HL-60 (cell line): ENCODE results near the gene CDH2.

Source experiments
- DNase-seq, 2 experiments: peaks; one replicate each; pipeline ENCODE4 v3.0.0-alpha.2; 2010 to 2020; ENCODE audit warnings: low read depth in 1 of 2, low spot score in 1 of 2
- H3K27ac ChIP-seq: fragments of 250-450 bp; sonication (Bioruptor Pico); replicated peaks from 2 replicates; pipeline ENCODE4 v1.5.1; 2020; ENCODE audit warnings: mild to moderate bottlenecking, moderate library complexity
- H3K27me3 ChIP-seq: fragments of 250-450 bp; sonication (Bioruptor Pico); 2 replicates; pipeline ENCODE4 v1.5.1; 2021; ENCODE audit warnings: mild to moderate bottlenecking, moderate library complexity; ENCODE audit not compliant: insufficient read depth, poor library complexity, severe bottlenecking
- H3K4me3 ChIP-seq: replicated peaks from 2 replicates; pipeline ENCODE4 v1.5.1; 2011; ENCODE audit warnings: mild to moderate bottlenecking, control low read depth, low read length; ENCODE audit not compliant: insufficient read depth
- GABPA ChIP-seq: IDR thresholded peaks from 2 replicates; pipeline ENCODE4 v1.6.1; 2012; ENCODE audit warnings: low read depth
- POLR2AphosphoS5 ChIP-seq: IDR thresholded peaks from 2 replicates; pipeline ENCODE4 v1.6.1; 2012; ENCODE audit warnings: low read depth
- REST ChIP-seq: IDR thresholded peaks from 2 replicates; pipeline ENCODE4 v1.6.1; 2012; ENCODE audit warnings: low read depth; ENCODE audit not compliant: insufficient replicate concordance

Gene CDH2

GRCh38 chr18:27901424-27902226 is 275.3 kb downstream of the CDH2 start:
- TF ChIP-seq GABPA, result no peak
- TF ChIP-seq POLR2AphosphoS5, result no peak
- TF ChIP-seq REST, result no peak
- H3K27me3 ChIP-seq, result no peaks in the 10 kb centered on the region
- no peak for DNase-seq
- no peak overlapping the region for H3K27ac ChIP-seq
- no peak overlapping the region for H3K4me3 ChIP-seq
